Body of pancreas (tissue), 4 donors: ENCODE data around the gene CRYZ. TPM values are rescaled to one million over a fixed set of nuclear protein-coding genes. Genes with fewer than 3 reads are reported as not detected.

Experiments used
- ATAC-seq: fragments of 150-250 bp; one replicate; pipeline ENCODE4 v1.9.1; 2016
- DNase-seq, 4 donors: peaks; one replicate each; pipeline ENCODE4 v3.0.0-alpha.2; 2019
- H3K27ac ChIP-seq, 4 donors: fragments of 200-600 bp; sonication (generic); 1 replicate in 3 of 4; 2 replicates in 1 of 4; pipeline versions ENCODE4 v1.5.1 to v1.6.1; 2016 to 2019; ENCODE audit warnings: mild to moderate bottlenecking in 1 of 4, mixed read lengths in 1 of 4, moderate library complexity in 1 of 4
- H3K27me3 ChIP-seq, 2 donors: fragments of 200-600 bp; sonication (generic); one replicate each; pipeline ENCODE4 v1.6.0; 2016; ENCODE audit warnings: mild to moderate bottlenecking in 1 of 2
- H3K36me3 ChIP-seq, 2 donors: fragments of 200-600 bp; sonication (generic); replicated peaks in 1 of 2; 2 replicates each; pipeline ENCODE4 v1.5.1; 2016; ENCODE audit warnings: low read depth in 2 of 2; ENCODE audit not compliant: insufficient read depth in 1 of 2
- H3K4me1 ChIP-seq: fragments of 200-600 bp; sonication (generic); one replicate; pipeline ENCODE4 v1.6.0; 2016
- H3K4me3 ChIP-seq, 2 donors: fragments of 200-600 bp; sonication (generic); 1 replicate in 1 of 2; 2 replicates in 1 of 2; pipeline ENCODE4 v1.5.1; 2016 to 2019
- H3K9me3 ChIP-seq, 3 donors: fragments of 200-600 bp; sonication (generic); 1 replicate in 2 of 3; 2 replicates in 1 of 3; pipeline ENCODE4 v1.5.1; 2016
- CTCF ChIP-seq, 7 experiments: fragments of 450-650 bp in 4 of 7; fragments of 200-600 bp in 3 of 7; sonication (generic) in 3 of 7; IDR thresholded peaks; one replicate each; pipeline ENCODE4 v1.5.1; 2016 to 2019; ENCODE audit warnings: antibody characterized with exemption in 7 of 7
- POLR2A ChIP-seq, 3 donors: fragments of 450-650 bp; IDR thresholded peaks; one replicate each; pipeline ENCODE4 v1.6.1; 2016; ENCODE audit warnings: antibody characterized with exemption in 3 of 3, mild to moderate bottlenecking in 2 of 3
- WGBS, 2 donors: methylation state at CpG; one replicate each; pipeline ENCODE4 v1.1.5; 2017; 5-methylcytosine and 5-hydroxymethylcytosine counted together
- intact Hi-C: fragments of 100-400 bp; cut with DNase I; formaldehyde crosslinking; loops from one replicate; pipeline ENCODE4 v1.15.1; 2023
- total RNA-seq, 2 donors: library from RNA; depleted of rRNA; stranded (reverse); fragments of >200 nt; gene quantifications; one replicate each; pipeline ENCODE4 v1.1.0, GENCODE V29; 2016

The CRYZ gene
- total RNA-seq, 2 donors from 2014 or later = 28.7 to 77.0 TPM

- intact Hi-C loops = no loop called here
- ATAC-seq (no peak), DNase-seq (no peak)
- TF ChIP-seq POLR2A (IDR thresholded peaks at IDR 0.05) = no peak
- no peak for TF ChIP-seq CTCF (IDR thresholded peaks at IDR 0.05)
- no peaks in the 10 kb centered on the region for H3K4me1 ChIP-seq
- 69 to 77% methylated on average over 4 of the region's 4 CpGs for WGBS, 2 donors
- no peaks in the 10 kb centered on the region for H3K27me3 ChIP-seq
- no peaks in the 10 kb centered on the region for H3K36me3 ChIP-seq
- H3K4me3 ChIP-seq = no peak overlapping the region
- H3K27ac ChIP-seq = no peak overlapping the region
- H3K9me3 ChIP-seq = no peaks in the 10 kb centered on the region
These were observed 51.4 kb downstream of the CRYZ start for GRCh38 chr1:74681449-74681848.

GRCh38 chr1:74681001-74681400 is 51.8 kb downstream of the CRYZ start:
- Histone ChIP-seq H3K4me3 (no peak overlapping the region), H3K36me3 (no peaks in the 10 kb centered on the region), H3K27ac (no peak overlapping the region), H3K4me1 (no peaks in the 10 kb centered on the region), H3K27me3 (no peaks in the 10 kb centered on the region), H3K9me3 (no peaks in the 10 kb centered on the region)
- DNase-seq (no peak), ATAC-seq (no peak)
- 40 to 50% methylated on average over 3 of the region's 3 CpGs for WGBS, 2 donors
- intact Hi-C loops = no loop called here
- no peak for TF ChIP-seq CTCF (IDR thresholded peaks at IDR 0.05)
- no peak for TF ChIP-seq POLR2A (IDR thresholded peaks at IDR 0.05)

- Histone ChIP-seq H3K9me3 (no peaks in the 10 kb centered on the region), H3K4me1 (no peaks in the 10 kb centered on the region), H3K27ac (no peak overlapping the region), H3K4me3 (no peak overlapping the region), H3K36me3 (no peaks in the 10 kb centered on the region), H3K27me3 (no peaks in the 10 kb centered on the region)
- DNase-seq = no peak
- no peak for ATAC-seq
- intact Hi-C loops = no loop called here
- TF ChIP-seq CTCF (IDR thresholded peaks at IDR 0.05) (no peak), POLR2A (IDR thresholded peaks at IDR 0.05) (no peak)
- 71 to 82% methylated on average over 2 of the region's 2 CpGs for whole genome bisulfite sequencing, 2 donors
These were observed 53.0 kb downstream of the CRYZ start for GRCh38 chr1:74679811-74680210.

GRCh38 chr1:74677926-74678325 is 54.9 kb downstream of the CRYZ start:
- Histone ChIP-seq H3K36me3 (no peaks in the 10 kb centered on the region), H3K27me3 (no peaks in the 10 kb centered on the region), H3K9me3 (no peaks in the 10 kb centered on the region), H3K4me3 (no peak overlapping the region), H3K27ac (no peak overlapping the region), H3K4me1 (peaks cover 8% of the 10 kb centered on the region)
- DNase-seq = no peak
- ATAC-seq = no peak
- intact Hi-C loops = no loop called here
- no peak for TF ChIP-seq POLR2A (IDR thresholded peaks at IDR 0.05)
- no peak for TF ChIP-seq CTCF (IDR thresholded peaks at IDR 0.05)

- DNase-seq = no peak
- no peaks in the 10 kb centered on the region for H3K27me3 ChIP-seq
- H3K27ac ChIP-seq = no peak overlapping the region
- no peak for TF ChIP-seq POLR2A (IDR thresholded peaks at IDR 0.05)
- TF ChIP-seq CTCF (IDR thresholded peaks at IDR 0.05) = no peak
- no peaks in the 10 kb centered on the region for H3K36me3 ChIP-seq
- peaks cover 0 to 8% (median 0%) of the 10 kb centered on the region in 3 donors for H3K9me3 ChIP-seq
- ATAC-seq = no peak
- intact Hi-C loops = no loop called here
- H3K4me1 ChIP-seq = peaks cover 8% of the 10 kb centered on the region
- no peak overlapping the region for H3K4me3 ChIP-seq
- WGBS, 2 donors = 43 to 62% methylated on average over 6 of the region's 6 CpGs
These were observed 58.4 kb downstream of the CRYZ start for GRCh38 chr1:74674278-74675048.
